Endometrial microvascular endothelial cells (primary cell): Measurements from ENCODE around the gene FAM174A. TPM values are rescaled to one million over a fixed set of nuclear protein-coding genes. Genes with fewer than 3 reads are reported as not detected.

Experiments used
- in situ Hi-C: cut with HindIII; loops from 2 replicates; pipeline ENCODE4 v1.10.0; 2017; ENCODE audit warnings: low sequenced_read_pairs, low pct_unique_long_range_greater_than_20kb; ENCODE audit errors: inconsistent ontology term
- total RNA-seq: library from RNA; depleted of rRNA; stranded (reverse); fragments of >200 nt; gene quantifications from one replicate; pipeline ENCODE4 v1.2.3, GENCODE V29; 2015; ENCODE audit errors: inconsistent ontology term

Gene FAM174A
- total RNA-seq, 1 donor from 2014 or later: 11.3 TPM

GRCh38 chr5:100634937-100635534, 99.9 kb downstream of the FAM174A start:
- in situ Hi-C loops: no loop called here
